Measurements from ENCODE around the gene PRSS21. TPM values are rescaled to one million over a fixed set of nuclear protein-coding genes. Genes with fewer than 3 reads are reported as not detected.

Gene PRSS21
- total RNA-seq, 1 donor from 2014 or later = not detected

- Histone ChIP-seq H3K9me3 (no peaks in the 10 kb centered on the region), H3K4me3 (no peak overlapping the region), H3K27ac (no peak overlapping the region), H3K36me3 (peaks cover 82 to 83% of the 10 kb centered on the region in 2 donors), H3K4me1 (peaks cover 0 to 2% of the 10 kb centered on the region in 2 donors), H3K27me3 (no peaks in the 10 kb centered on the region)
- DNase-seq (ENCODE audit: low spot score in 2 of 2) = no peak
- no peak for TF ChIP-seq CTCF (IDR thresholded peaks at IDR 0.05)
- intact Hi-C loops (cut with DNase I) = loop anchor here (10.0 kb wide), 1 partner anchor 256 kb away; the partner anchor contains the start of gene ATP6V0C
These were observed 46.7 kb upstream of the PRSS21 start for GRCh38 chr16:2770057-2770951.

GRCh38 chr16:2771496-2772402, 45.3 kb upstream of the PRSS21 start:
- H3K9me3 ChIP-seq = no peaks in the 10 kb centered on the region
- TF ChIP-seq CTCF (IDR thresholded peaks at IDR 0.05) = no peak
- intact Hi-C loops (cut with DNase I) = loop anchor here (10.0 kb wide), 1 partner anchor 257 kb away; the partner anchor contains the start of gene ATP6V0C
- DNase-seq (ENCODE audit: low spot score in 2 of 2) = no peak
- no peaks in the 10 kb centered on the region for H3K27me3 ChIP-seq
- peaks cover 8 to 9% of the 10 kb centered on the region in 2 donors for H3K4me1 ChIP-seq
- H3K27ac ChIP-seq = no peak overlapping the region
- H3K4me3 ChIP-seq = no peak overlapping the region
- peaks cover 69 to 70% of the 10 kb centered on the region in 2 donors for H3K36me3 ChIP-seq

GRCh38 chr16:2773188-2773968, 43.7 kb upstream of the PRSS21 start:
- Histone ChIP-seq H3K36me3 (peaks cover 52 to 54% of the 10 kb centered on the region in 2 donors), H3K9me3 (no peaks in the 10 kb centered on the region), H3K27me3 (no peaks in the 10 kb centered on the region), H3K4me3 (no peak overlapping the region), H3K4me1 (peaks cover 9 to 11% of the 10 kb centered on the region in 2 donors), H3K27ac (no peak overlapping the region)
- TF ChIP-seq CTCF (IDR thresholded peaks at IDR 0.05) = no peak
- no peak for DNase-seq (ENCODE audit: low spot score in 2 of 2)
- intact Hi-C loops (cut with DNase I) = loop anchor here (10.0 kb wide), 1 partner anchor 259 kb away; the partner anchor contains the start of gene ATP6V0C

- intact Hi-C loops (cut with DNase I) = loop anchor here (10.0 kb wide), 1 partner anchor 260 kb away; the partner anchor contains the start of gene ATP6V0C
These were observed 42.7 kb upstream of the PRSS21 start for GRCh38 chr16:2774161-2774891.

More at GRCh38 chr16:2774161-2774891, 42.7 kb upstream of the PRSS21 start:
- no peak overlapping the region for H3K4me3 ChIP-seq
- H3K27me3 ChIP-seq = no peaks in the 10 kb centered on the region
- H3K27ac ChIP-seq = no peak overlapping the region
- H3K9me3 ChIP-seq = no peaks in the 10 kb centered on the region
- no peak for DNase-seq (ENCODE audit: low spot score in 2 of 2)
- H3K4me1 ChIP-seq = peaks cover 9 to 17% of the 10 kb centered on the region in 2 donors
- TF ChIP-seq CTCF (IDR thresholded peaks at IDR 0.05) = no peak
- H3K36me3 ChIP-seq = peaks cover 43 to 44% of the 10 kb centered on the region in 2 donors

All from ascending aorta (tissue), 2 donors.